B cell (primary cell): ENCODE measurements around the gene CEP295NL. TPM values are rescaled to one million over a fixed set of nuclear protein-coding genes. Genes with fewer than 3 reads are reported as not detected.
A peak's percentile ranks its signal among the peaks of the same experiment; 100 is the strongest.

Experiments used
- ATAC-seq: fragments of 200-7000 bp; cut with Tn5 transposase; one replicate; pipeline ENCODE4 v1.10.0; 2021; ENCODE audit warnings: low read depth, mild to moderate bottlenecking, moderate number of reproducible peaks, moderate library complexity
- CTCF ChIA-PET: fragments of 350-600 bp; sonication (Branson Sonifier 250); formaldehyde crosslinking; loops from one replicate; lab custom pipeline; 2021; ENCODE audit warnings: antibody characterized with exemption, inconsistent platforms; lab: Charles Lee
- POLR2A ChIA-PET: fragments of 350-600 bp; sonication (Branson Sonifier 250); formaldehyde crosslinking; loops from one replicate; lab custom pipeline; 2021; ENCODE audit warnings: antibody characterized with exemption; lab: Charles Lee
- DNase-seq: peaks from one replicate; pipeline ENCODE4 v3.0.0; 2013
- H2AFZ ChIP-seq: 2 replicates; pipeline ENCODE4 v1.6.1; 2012; ENCODE audit warnings: mild to moderate bottlenecking, low read depth, low read length; ENCODE audit not compliant: insufficient read depth, poor library complexity, severe bottlenecking
- H3K27ac ChIP-seq, 2 donors: 1 replicate in 1 of 2; 2 replicates in 1 of 2; pipeline ENCODE4 v1.5.1; 2012 to 2013; ENCODE audit warnings: low read length in 2 of 2, mild to moderate bottlenecking in 2 of 2, moderate library complexity in 1 of 2
- H3K27me3 ChIP-seq, 4 experiments: fragments of 200-600 bp in 1 of 4; sonication (generic) in 1 of 4; replicated peaks in 1 of 4; 1 replicate in 2 of 4; 2 replicates in 2 of 4; pipeline versions ENCODE4 v1.6.1 to v1.7.0; 2013 to 2016; ENCODE audit warnings: low read length in 3 of 4, mild to moderate bottlenecking in 2 of 4, mixed read lengths in 1 of 4, moderate library complexity in 1 of 4; ENCODE audit not compliant: insufficient read depth in 4 of 4, control insufficient read depth in 3 of 4; ENCODE audit errors: control extremely low read depth in 1 of 4
- H3K36me3 ChIP-seq, 2 experiments: replicated peaks in 1 of 2; 1 replicate in 1 of 2; 2 replicates in 1 of 2; pipeline versions ENCODE4 v1.6.1 to v1.7.1; 2013; ENCODE audit warnings: low read length in 1 of 2; ENCODE audit not compliant: insufficient read depth in 2 of 2, control insufficient read depth in 1 of 2; ENCODE audit errors: control extremely low read depth in 1 of 2, extremely low read depth in 1 of 2
- H3K4me1 ChIP-seq, 2 donors: fragments of 200-600 bp in 1 of 2; sonication (generic) in 1 of 2; 1 replicate in 1 of 2; 2 replicates in 1 of 2; pipeline versions ENCODE4 v1.5.1 to v1.6.1; 2013 to 2017; ENCODE audit warnings: low read length in 2 of 2; ENCODE audit not compliant: control insufficient read depth in 2 of 2, insufficient read depth in 2 of 2
- H3K4me2 ChIP-seq: replicated peaks from 2 replicates; pipeline ENCODE3; 2012; ENCODE audit warnings: mild to moderate bottlenecking, low read depth, low read length; ENCODE audit not compliant: poor library complexity, severe bottlenecking
- H3K4me3 ChIP-seq, 5 experiments: fragments of 200-600 bp in 1 of 5; sonication (generic) in 1 of 5; 1 replicate in 3 of 5; 2 replicates in 2 of 5; pipeline versions ENCODE4 v1.5.1 to v1.7.0; 2011 to 2016; ENCODE audit warnings: low read length in 4 of 5, mild to moderate bottlenecking in 4 of 5, low read depth in 2 of 5, control low read depth in 1 of 5, moderate library complexity in 1 of 5; ENCODE audit not compliant: insufficient read depth in 1 of 5; ENCODE audit errors: control extremely low read depth in 1 of 5, extremely low read depth in 1 of 5
- H3K79me2 ChIP-seq: fragments of 200-600 bp; sonication (generic); one replicate; pipeline ENCODE4 v1.6.0; 2016; ENCODE audit warnings: low read length; ENCODE audit not compliant: control insufficient read depth, insufficient read depth
- H3K9ac ChIP-seq: fragments of 200-600 bp; sonication (generic); 2 replicates; pipeline ENCODE4 v1.6.1; 2017; ENCODE audit warnings: mild to moderate bottlenecking, low read length, moderate library complexity
- H3K9me3 ChIP-seq, 3 donors: one replicate each; pipeline versions ENCODE4 v1.6.1 to v1.7.1; 2013; ENCODE audit warnings: low read length in 2 of 3; ENCODE audit not compliant: control insufficient read depth in 2 of 3, insufficient read depth in 1 of 3; ENCODE audit errors: control extremely low read depth in 1 of 3
- H4K20me1 ChIP-seq: 2 replicates; pipeline ENCODE4 v1.6.0; 2012; ENCODE audit warnings: mild to moderate bottlenecking, low read length; ENCODE audit not compliant: insufficient read depth, control insufficient read depth, poor library complexity, severe bottlenecking
- H3K27ac Mint-ChIP-seq: one replicate; pipeline ENCODE4 v1.8.0; 2021; ENCODE audit warnings: mixed read lengths
- H3K27me3 Mint-ChIP-seq: one replicate; pipeline ENCODE4 v1.8.0; 2021; ENCODE audit warnings: mixed read lengths
- H3K4me1 Mint-ChIP-seq: one replicate; pipeline ENCODE4 v1.8.0; 2021; ENCODE audit warnings: mixed read lengths
- H3K4me3 Mint-ChIP-seq: one replicate; pipeline ENCODE4 v1.8.0; 2021; ENCODE audit warnings: mixed read lengths
- H3K9me3 Mint-ChIP-seq: one replicate; pipeline ENCODE4 v1.8.0; 2022; ENCODE audit warnings: mixed read lengths; ENCODE audit not compliant: insufficient read depth
- CTCF ChIP-seq: fragments of 200-600 bp; IDR thresholded peaks from one replicate; pipeline ENCODE4 v1.8.0; 2022; ENCODE audit warnings: antibody characterized with exemption, mild to moderate bottlenecking
- EZH2 ChIP-seq: IDR thresholded peaks from 2 replicates; pipeline ENCODE4 v1.6.1; 2012; ENCODE audit warnings: borderline replicate concordance, low read depth, mild to moderate bottlenecking, moderate library complexity, low read length; ENCODE audit not compliant: insufficient read depth, poor library complexity, severe bottlenecking
- WGBS: methylation state at CpG from one replicate; pipeline ENCODE4 v1.1.5; 2013; ENCODE audit warnings: missing lambda C conversion rate; ENCODE audit not compliant: insufficient coverage; 5-methylcytosine and 5-hydroxymethylcytosine counted together
- intact Hi-C: fragments of 100-400 bp; cut with micrococcal nuclease; formaldehyde crosslinking; loops from one replicate; pipeline ENCODE4 v1.10.0; 2022
- polyA plus RNA-seq: library from polyadenylated mRNA; depleted of rRNA; stranded (reverse); fragments of >200 nt; gene quantifications from 2 replicates; pipeline ENCODE4 v1.2.3, GENCODE V29; 2012
- total RNA-seq, 2 donors: library from RNA; stranded (reverse); fragments of 120-200 nt in 1 of 2; gene quantifications; 1 replicate in 1 of 2; 2 replicates in 1 of 2; pipeline versions ENCODE4 v1.2.3 to v1.2.4, GENCODE V29; 2013 to 2022

Gene CEP295NL
- total and polyA plus RNA-seq, 2 donors (not counting 1 experiment from before 2014, with no cell fraction given): 0.09 to 1.3 TPM

GRCh38 chr17:78883089-78883532 lies 19.9 kb downstream of the CEP295NL start:
- CTCF ChIA-PET: interaction anchor here (1.7 kb wide), 1 partner anchor 17 kb away, joined by 5 read pairs; no protein-coding TSS in a partner anchor
- intact Hi-C loops: no loop called here
- TF ChIP-seq CTCF (no peak), EZH2 (no peak)
- DNase-seq (no peak), ATAC-seq (peak; percentile 19)
- H3K9me3 ChIP-seq: no peaks in the 10 kb centered on the region
- H3K4me3 Mint-ChIP-seq: peak overlapping the region; percentile 66
- no peaks in the 10 kb centered on the region for H3K36me3 ChIP-seq
- peaks cover 0 to 8% (median 0%) of the 10 kb centered on the region in 4 experiments for H3K27me3 ChIP-seq
- H3K4me3 ChIP-seq: peak overlapping the region in 3 of 5 experiments; percentile 6 to 21 (median 15)
- no peaks in the 10 kb centered on the region for H4K20me1 ChIP-seq
- H3K79me2 ChIP-seq: peaks cover 12% of the 10 kb centered on the region
- peak overlapping the region; percentile 32 to 46 for H3K27ac ChIP-seq
- peaks cover 12% of the 10 kb centered on the region for H3K27me3 Mint-ChIP-seq
- peak overlapping the region; percentile 73 for H2AFZ ChIP-seq
- H3K4me1 ChIP-seq: peaks cover 28 to 37% of the 10 kb centered on the region in 2 donors
- H3K9me3 Mint-ChIP-seq: no peaks in the 10 kb centered on the region
- peak overlapping the region; percentile 37 for H3K27ac Mint-ChIP-seq
- POLR2A ChIA-PET: no interaction called here
- H3K4me2 ChIP-seq: peak overlapping the region; percentile 64
- WGBS: 29% methylated on average over 9 of the region's 10 CpGs
- peak overlapping the region; percentile 46 for H3K9ac ChIP-seq
- peaks cover 34% of the 10 kb centered on the region for H3K4me1 Mint-ChIP-seq

- H3K79me2 ChIP-seq: peaks cover 12% of the 10 kb centered on the region
- H3K4me3 Mint-ChIP-seq: peak overlapping the region; percentile 66
- H3K4me1 Mint-ChIP-seq: peaks cover 31% of the 10 kb centered on the region
- peak overlapping the region; percentile 64 for H3K4me2 ChIP-seq
- peak overlapping the region; percentile 73 for H2AFZ ChIP-seq
- ChIA-PET POLR2A (no interaction called here), CTCF (interaction anchor here (1.7 kb wide), 1 partner anchor 17 kb away, joined by 5 read pairs; no protein-coding TSS in a partner anchor)
- ATAC-seq: peak; percentile 34
- H3K27me3 Mint-ChIP-seq: peaks cover 14% of the 10 kb centered on the region
- intact Hi-C loops: no loop called here
- H3K9me3 ChIP-seq: no peaks in the 10 kb centered on the region
- H4K20me1 ChIP-seq: no peaks in the 10 kb centered on the region
- peaks cover 0 to 8% (median 0%) of the 10 kb centered on the region in 4 experiments for H3K27me3 ChIP-seq
- DNase-seq: no peak
- H3K4me3 ChIP-seq: peak overlapping the region in 3 of 5 experiments; percentile 6 to 21 (median 15)
- H3K9ac ChIP-seq: peak overlapping the region; percentile 46
- TF ChIP-seq EZH2 (no peak), CTCF (no peak)
- H3K9me3 Mint-ChIP-seq: no peaks in the 10 kb centered on the region
- H3K27ac ChIP-seq: peak overlapping the region; percentile 32 to 46
- peaks cover 28 to 37% of the 10 kb centered on the region in 2 donors for H3K4me1 ChIP-seq
- 41% methylated on average over 10 of the region's 14 CpGs for WGBS
- peak overlapping the region; percentile 20 for H3K27ac Mint-ChIP-seq
- no peaks in the 10 kb centered on the region for H3K36me3 ChIP-seq
Observed at GRCh38 chr17:78882540-78883088, 20.4 kb downstream of the CEP295NL start.
